Kidney glomerular epithelial cell (primary cell): ENCODE data around the gene MEX3C.

Experiments used
- DNase-seq: peaks from one replicate; lab custom pipeline; 2025; lab: John Stamatoyannopoulos, UW

The MEX3C gene

GRCh38 chr18:51153659-51154371, 43.7 kb downstream of the MEX3C start:
- no peak for DNase-seq

DNA sequence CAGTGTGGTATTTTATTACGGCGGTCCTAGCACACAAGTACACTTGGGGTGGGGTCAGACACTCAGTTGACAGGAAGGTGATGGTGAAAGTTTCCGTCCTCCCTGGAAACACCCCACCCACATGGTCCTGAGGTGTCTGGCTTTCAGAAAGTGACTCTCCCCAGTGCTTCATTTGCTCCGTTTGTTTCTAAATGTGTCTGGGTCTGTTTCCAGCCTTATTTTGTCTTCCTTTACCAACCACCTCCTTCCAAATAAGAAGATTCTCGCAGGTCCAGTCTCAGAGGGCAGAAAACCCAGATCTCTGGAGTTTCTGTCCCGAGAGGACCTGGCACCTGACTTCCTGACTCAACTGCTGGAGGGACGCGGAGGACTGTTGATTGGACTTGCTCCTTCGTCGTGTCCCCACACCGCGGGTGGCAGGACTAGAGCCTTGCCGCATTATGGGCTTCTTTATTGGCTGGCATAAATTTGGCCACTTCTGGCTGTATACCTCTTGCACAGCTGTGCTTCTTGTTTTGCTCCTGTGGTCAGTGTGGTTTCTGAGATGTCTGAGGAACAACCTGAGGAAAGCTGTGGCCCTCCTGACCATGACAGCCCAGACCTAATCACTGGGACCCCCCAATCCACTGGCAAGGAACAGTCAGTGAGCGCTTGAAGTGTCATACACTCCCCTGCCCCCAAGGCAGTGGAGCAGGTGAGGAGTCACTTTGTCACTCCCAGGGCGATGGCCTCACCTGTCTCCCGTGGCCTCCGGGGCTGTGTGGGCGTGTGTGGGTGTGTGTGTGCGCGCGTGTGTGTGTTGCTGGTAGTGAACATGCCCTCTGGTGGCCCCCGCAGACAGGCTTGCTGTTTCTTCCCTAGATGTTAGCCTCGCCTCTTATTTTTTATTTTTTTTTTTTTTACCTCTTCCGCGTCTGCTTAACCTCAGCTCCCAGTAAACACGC, 45.6 kb downstream of the MEX3C start:
- no peak for DNase-seq

- DNase-seq: no peak
Observed at GRCh38 chr18:51151185-51151567, 46.3 kb downstream of the MEX3C start.

DNA sequence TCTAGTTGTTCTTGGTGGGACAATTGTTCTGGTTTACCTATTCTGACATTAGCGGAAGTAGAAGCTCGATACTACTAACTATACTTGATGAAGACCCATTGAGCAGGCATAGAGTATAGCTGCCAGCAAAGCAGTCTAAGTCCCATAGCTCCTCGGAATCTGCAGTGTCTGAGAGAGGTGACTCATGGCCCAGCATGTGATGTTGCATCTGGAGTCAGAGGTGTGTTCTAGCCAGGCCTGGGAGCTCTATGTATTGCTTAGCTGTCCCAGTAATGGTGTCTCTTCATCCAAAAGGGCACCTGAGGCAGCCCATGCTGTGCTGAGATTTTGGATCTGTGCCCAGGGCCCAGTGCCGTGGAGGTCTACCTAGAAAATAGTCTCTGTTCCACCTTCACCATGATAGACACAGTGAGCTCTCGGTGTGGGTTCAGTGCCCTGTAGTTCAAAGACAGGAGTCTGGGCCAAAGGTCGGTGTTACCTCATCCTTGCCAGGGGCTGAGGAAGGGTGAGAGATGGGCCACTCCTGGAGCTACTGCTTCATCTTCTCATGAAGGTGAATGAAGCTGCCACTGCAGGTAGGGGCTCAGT, 47.3 kb downstream of the MEX3C start:
- no peak for DNase-seq

- DNase-seq: no peak
Observed at GRCh38 chr18:51149670-51150069, 47.8 kb downstream of the MEX3C start.

- DNase-seq: no peak
Observed at GRCh38 chr18:51146909-51147308, 50.6 kb downstream of the MEX3C start.

DNA sequence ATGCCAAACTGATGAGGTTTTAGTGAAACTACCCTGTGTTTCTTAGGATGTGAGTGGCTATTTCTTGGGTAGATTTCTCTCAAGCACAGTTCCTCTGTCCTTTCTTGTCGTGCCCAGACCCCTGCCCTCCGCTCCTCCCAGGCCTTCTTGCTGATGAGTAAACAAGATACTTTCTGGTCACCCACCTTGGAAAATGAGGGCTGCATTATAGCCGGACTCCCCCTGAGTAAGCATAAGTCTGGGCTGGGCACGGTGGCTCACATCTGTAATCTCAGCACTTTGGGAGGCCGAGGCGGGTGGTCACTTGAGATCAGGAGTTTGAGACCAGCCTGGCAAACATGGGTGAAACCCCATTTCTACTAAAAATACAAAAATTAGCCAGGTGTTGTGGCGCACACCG, 58.5 kb downstream of the MEX3C start:
- no peak for DNase-seq

- DNase-seq: no peak
Observed at GRCh38 chr18:51137891-51138290, 59.6 kb downstream of the MEX3C start.

GRCh38 chr18:51137026-51137729, 60.3 kb downstream of the MEX3C start:
- no peak for DNase-seq

- no peak for DNase-seq
Observed at GRCh38 chr18:51135795-51136194, 61.7 kb downstream of the MEX3C start.

- DNase-seq: no peak
Observed at GRCh38 chr18:51135364-51135763, 62.1 kb downstream of the MEX3C start.

GRCh38 chr18:51134721-51135120, 62.8 kb downstream of the MEX3C start:
- no peak for DNase-seq

DNA sequence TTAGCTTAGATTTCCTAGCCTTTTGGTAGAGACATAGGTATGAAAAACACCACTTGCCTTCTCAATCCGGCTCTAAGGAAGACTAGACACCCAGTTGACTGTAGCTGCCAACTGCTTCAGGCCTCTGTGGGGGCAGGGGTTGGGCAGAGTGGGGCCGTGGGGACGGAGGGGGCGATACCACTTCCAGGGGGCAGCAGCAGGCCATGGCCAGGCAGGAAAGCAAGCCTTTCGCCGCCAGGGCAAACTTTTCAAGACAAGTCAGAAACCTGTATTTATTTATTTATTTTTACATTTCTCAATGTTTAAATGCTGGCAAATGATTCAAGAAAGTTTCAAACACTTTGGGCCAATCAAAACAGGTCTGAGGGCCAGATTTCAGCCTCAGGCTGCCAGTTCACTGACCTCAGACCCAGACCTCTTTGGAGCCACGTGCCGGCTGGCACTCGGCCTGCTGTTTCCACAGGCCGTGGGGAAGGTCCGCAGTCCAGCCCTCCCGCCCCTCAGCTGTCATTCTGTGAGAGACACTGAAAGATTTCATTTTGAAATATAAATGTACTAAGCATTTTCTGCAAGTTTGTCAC, 63.8 kb downstream of the MEX3C start:
- DNase-seq: no peak

DNA sequence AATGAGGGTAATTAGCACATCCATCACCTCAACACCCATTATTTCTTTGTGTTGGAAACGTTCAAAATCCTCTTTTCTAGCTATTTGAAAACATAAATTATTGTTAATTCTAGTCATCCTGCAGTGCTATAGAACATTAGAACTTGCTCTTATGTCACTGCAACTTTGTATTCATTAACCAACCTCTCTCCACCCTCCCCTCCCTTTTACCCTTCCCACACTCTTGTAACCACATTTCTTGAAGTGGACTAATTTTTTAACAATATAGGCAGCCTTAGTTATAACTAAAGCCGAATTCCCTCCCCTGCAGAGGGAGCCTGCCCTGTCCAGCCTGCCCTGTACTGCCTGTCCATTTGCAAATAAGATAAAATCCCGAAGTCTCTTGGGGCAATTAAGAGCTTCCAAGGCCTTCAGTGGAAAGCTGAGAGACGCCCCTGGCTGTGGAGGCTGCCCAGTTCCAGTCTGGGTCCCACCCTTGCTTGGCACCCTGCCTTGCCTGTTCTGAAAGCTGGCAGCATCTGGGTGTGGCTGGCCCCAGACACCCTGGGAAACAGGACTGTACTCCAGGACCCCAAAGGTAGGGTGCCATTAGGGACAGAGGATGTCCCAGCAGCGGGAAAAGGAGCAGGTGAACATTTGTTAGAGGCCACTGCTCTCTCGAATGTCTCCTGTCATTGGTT, 65.1 kb downstream of the MEX3C start:
- DNase-seq: no peak

- DNase-seq: no peak
Observed at GRCh38 chr18:51128533-51128932, 68.9 kb downstream of the MEX3C start.

- no peak for DNase-seq
Observed at GRCh38 chr18:51127664-51128063, 69.8 kb downstream of the MEX3C start.

DNA sequence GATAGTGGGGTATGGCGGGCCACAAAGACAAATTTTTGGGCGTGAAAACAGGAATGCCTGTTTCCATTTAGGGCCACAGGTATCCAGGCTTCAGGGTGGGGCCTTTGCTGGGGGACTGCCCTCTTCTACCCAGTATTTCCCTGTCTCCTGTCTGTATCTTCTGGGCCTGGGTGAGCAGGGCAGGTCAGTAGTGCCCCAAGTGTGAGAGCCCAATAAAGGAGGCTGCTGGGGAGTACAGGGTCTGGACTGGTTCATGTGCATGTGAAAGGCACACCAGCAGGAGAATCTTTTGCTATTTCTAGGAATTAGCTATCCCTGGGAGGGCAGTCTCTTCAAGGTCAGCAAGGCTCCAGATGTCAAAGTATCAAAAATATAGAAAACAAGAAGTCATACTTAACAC, 71.5 kb downstream of the MEX3C start:
- DNase-seq: no peak
